ENCODE measurements around the gene SRP19.
"Not testable (repeated sequence)": the region's sequence is repeated elsewhere in the genome, so short reads cannot be mapped to it uniquely, and the experiment has no call there.

The SRP19 gene

GRCh38 chr5:112860929-112861637, at the start of gene SRP19:
Gene SRP19 (plus strand): TSS chr5:112861287. CDS start chr5:112861377, 90 bp downstream.
- DNase-seq: peak; percentile 93

GRCh38 chr5:112812549-112812948, 48.5 kb upstream of the SRP19 start:
- no peak for DNase-seq

- no peak for DNase-seq
Measured at GRCh38 chr5:112820246-112820645, 40.8 kb upstream of the SRP19 start.

GRCh38 chr5:112822456-112822855, 38.6 kb upstream of the SRP19 start:
- no peak for DNase-seq

GRCh38 chr5:112823181-112823580, 37.9 kb upstream of the SRP19 start:
- no peak for DNase-seq

GRCh38 chr5:112823656-112824055, 37.4 kb upstream of the SRP19 start:
- DNase-seq: no peak

GRCh38 chr5:112824197-112824596, 36.9 kb upstream of the SRP19 start:
- no peak for DNase-seq

- no peak for DNase-seq
Measured at GRCh38 chr5:112830378-112830777, 30.7 kb upstream of the SRP19 start.

GRCh38 chr5:112833971-112834370, 27.1 kb upstream of the SRP19 start:
- DNase-seq: no peak

- DNase-seq: no peak
Measured at GRCh38 chr5:112844489-112844888, 16.6 kb upstream of the SRP19 start.

- DNase-seq: no peak
Measured at GRCh38 chr5:112846556-112846955, 14.5 kb upstream of the SRP19 start.

- DNase-seq: no peak
Measured at GRCh38 chr5:112847306-112847705, 13.8 kb upstream of the SRP19 start.

- no peak for DNase-seq
Measured at GRCh38 chr5:112848116-112848811, 12.8 kb upstream of the SRP19 start.

GRCh38 chr5:112849912-112850311, 11.2 kb upstream of the SRP19 start:
- DNase-seq: no peak

- no peak for DNase-seq
Measured at GRCh38 chr5:112854651-112855050, 6.4 kb upstream of the SRP19 start.

GRCh38 chr5:112857866-112858265, 3.2 kb upstream of the SRP19 start:
- no peak for DNase-seq

GRCh38 chr5:112860571-112860928, 537 bp upstream of the SRP19 start:
- DNase-seq: not testable (repeated sequence)

GRCh38 chr5:112861638-112861985, 525 bp downstream of the SRP19 start:
- no peak for DNase-seq

GRCh38 chr5:112862085-112862484, 998 bp downstream of the SRP19 start:
- DNase-seq: no peak

GRCh38 chr5:112863549-112863948, 2.5 kb downstream of the SRP19 start:
- DNase-seq: no peak

- DNase-seq: no peak
Measured at GRCh38 chr5:112865128-112865527, 4.0 kb downstream of the SRP19 start.

GRCh38 chr5:112866739-112867138, 5.7 kb downstream of the SRP19 start:
- DNase-seq: no peak

- no peak for DNase-seq
Measured at GRCh38 chr5:112867411-112867810, 6.3 kb downstream of the SRP19 start.

- no peak for DNase-seq
Measured at GRCh38 chr5:112869948-112870347, 8.9 kb downstream of the SRP19 start.

- DNase-seq: no peak
Measured at GRCh38 chr5:112870966-112871365, 9.9 kb downstream of the SRP19 start.

Measured in activated CD8-positive, alpha-beta memory T cell treated with anti-CD3 and anti-CD28 coated beads, Interleukin-2, amount 50 U/mL, for 48 hours (primary cell).